HCT116 (cell line): ENCODE data around the gene ZNF274. TPM values are rescaled to one million over a fixed set of nuclear protein-coding genes. Genes with fewer than 3 reads are reported as not detected.

Experiments used
- ATAC-seq: fragments of 200-7000 bp; cut with Tn5 transposase; 2 replicates; pipeline ENCODE4 v1.9.1; 2020; ENCODE audit warnings: mild to moderate bottlenecking, moderate library complexity
- BruUV-seq: library from RNA; stranded (reverse); fragments of 400-500 nt; replicated peaks from 2 replicates; lab custom pipeline; 2021; lab: Mats Ljungman, UMichigan
- CTCF ChIA-PET: fragments of 300-600 bp; sonication (Branson Sonifier 250); formaldehyde crosslinking; loops from one replicate; lab custom pipeline; 2021; ENCODE audit warnings: antibody characterized with exemption; lab: Charles Lee
- POLR2A ChIA-PET: fragments of 300-600, 350-600 bp; sonication (Branson Sonifier 250); formaldehyde crosslinking; loops from one replicate; lab custom pipeline; 2021; ENCODE audit warnings: antibody characterized with exemption; lab: Charles Lee
- RAD21 ChIA-PET, 2 experiments: fragments of 300-600 bp; sonication (Branson Sonifier 250); formaldehyde crosslinking; loops; one replicate each; lab custom pipeline; 2023; ENCODE audit warnings: low total read pairs in 2 of 2; ENCODE audit not compliant: uncharacterized antibody in 2 of 2, unreplicated experiment in 2 of 2, low non-redundant PET in 1 of 2; lab: Charles Lee
- DNase-seq: peaks from one replicate; pipeline ENCODE4 v3.0.0-alpha.2; 2010; ENCODE audit warnings: low read depth, low spot score
- H2AFZ ChIP-seq: fragments of 200-600 bp; shearing (Covaris generic), sonication (generic); 2 replicates; pipeline ENCODE4 v1.6.1; 2017; ENCODE audit warnings: low read depth, mixed run types, mixed read lengths, antibody characterized with exemption, low read length; ENCODE audit not compliant: poor library complexity, severe bottlenecking
- H3K27ac ChIP-seq: 2 replicates; pipeline ENCODE4 v1.5.1; 2012; ENCODE audit warnings: low read depth, low read length
- H3K27me3 ChIP-seq: fragments of 200-600 bp; sonication (generic); 2 replicates; pipeline ENCODE4 v1.6.1; 2016; ENCODE audit warnings: mixed run types, low read length, mixed read lengths; ENCODE audit not compliant: insufficient read depth
- H3K36me3 ChIP-seq, 2 experiments: fragments of 200-500 bp in 1 of 2; fragments of 200-600 bp in 1 of 2; sonication (Bioruptor generic) in 1 of 2; sonication (generic) in 1 of 2; 2 replicates each; pipeline versions ENCODE4 v1.5.1 to v1.6.1; 2014 to 2016; ENCODE audit warnings: low read length in 2 of 2, inconsistent platforms in 1 of 2, mixed read lengths in 1 of 2, mixed run types in 1 of 2; ENCODE audit not compliant: insufficient read depth in 2 of 2, control insufficient read depth in 1 of 2
- H3K4me1 ChIP-seq, 2 experiments: fragments of 200-600 bp in 1 of 2; sonication (generic) in 1 of 2; 2 replicates each; pipeline versions ENCODE4 v1.5.1 to v1.6.1; 2012 to 2017; ENCODE audit warnings: low read length in 2 of 2, inconsistent platforms in 1 of 2, mild to moderate bottlenecking in 1 of 2, mixed read lengths in 1 of 2, mixed run types in 1 of 2, moderate library complexity in 1 of 2; ENCODE audit not compliant: insufficient read depth in 2 of 2, control insufficient read depth in 1 of 2
- H3K4me2 ChIP-seq: fragments of 200-600 bp; sonication (generic); 2 replicates; pipeline ENCODE4 v1.6.1; 2017; ENCODE audit warnings: mixed run types, low read length, mixed read lengths
- H3K4me3 ChIP-seq, 2 experiments: fragments of 200-600 bp in 1 of 2; sonication (generic) in 1 of 2; replicated peaks in 1 of 2; 2 replicates each; pipeline ENCODE4 v1.5.1; 2011 to 2016; ENCODE audit warnings: low read length in 2 of 2, control low read depth in 1 of 2, low read depth in 1 of 2, mild to moderate bottlenecking in 1 of 2, mixed read lengths in 1 of 2, mixed run types in 1 of 2
- H3K79me2 ChIP-seq: fragments of 200-600 bp; sonication (generic); 2 replicates; pipeline ENCODE4 v1.6.1; 2017; ENCODE audit warnings: mild to moderate bottlenecking, mixed run types, low read length, moderate library complexity, mixed read lengths; ENCODE audit not compliant: insufficient read depth
- H3K9ac ChIP-seq: fragments of 200-600 bp; sonication (generic); 2 replicates; pipeline ENCODE4 v1.6.1; 2016; ENCODE audit warnings: low read length, mixed read lengths
- H3K9me2 ChIP-seq: fragments of 200-600 bp; sonication (generic), shearing (Covaris generic); 2 replicates; pipeline ENCODE4 v1.6.1; 2017; ENCODE audit warnings: mixed run types, mild to moderate bottlenecking, moderate library complexity; ENCODE audit not compliant: insufficient read depth
- H3K9me3 ChIP-seq, 2 experiments: fragments of 200-500 bp in 1 of 2; fragments of 200-600 bp in 1 of 2; sonication (Bioruptor generic) in 1 of 2; sonication (generic) in 1 of 2; 2 replicates each; pipeline ENCODE4 v1.6.1; 2014 to 2017; ENCODE audit warnings: low read length in 2 of 2, mixed read lengths in 2 of 2, inconsistent platforms in 1 of 2, low read depth in 1 of 2, mild to moderate bottlenecking in 1 of 2, mixed run types in 1 of 2, moderate library complexity in 1 of 2; ENCODE audit not compliant: control insufficient read depth in 1 of 2, insufficient read depth in 1 of 2
- H4K20me1 ChIP-seq: fragments of 200-600 bp; sonication (generic), shearing (Covaris generic); 2 replicates; pipeline ENCODE4 v1.6.1; 2017; ENCODE audit warnings: mixed run types, mild to moderate bottlenecking, moderate library complexity; ENCODE audit not compliant: insufficient read depth
- CBX3 ChIP-seq: IDR thresholded peaks from 2 replicates; pipeline ENCODE4 v1.6.1; 2012; ENCODE audit warnings: low read depth
- CTCF ChIP-seq, 3 experiments: fragments of 200-600 bp in 1 of 3; sonication (generic) in 1 of 3; IDR thresholded peaks in 2 of 3; conservative IDR thresholded peaks in 1 of 3; 2 replicates each; pipeline ENCODE4 v1.5.1; 2012 to 2017; ENCODE audit warnings: low read depth in 2 of 3, low read length in 2 of 3, antibody characterized with exemption in 1 of 3, borderline replicate concordance in 1 of 3, control low read depth in 1 of 3, mild to moderate bottlenecking in 1 of 3, mixed read lengths in 1 of 3, mixed run types in 1 of 3, moderate library complexity in 1 of 3; ENCODE audit not compliant: insufficient read depth in 1 of 3
- ELF1 ChIP-seq: IDR thresholded peaks from 2 replicates; pipeline ENCODE4 v1.6.1; 2012; ENCODE audit warnings: low read depth, borderline replicate concordance
- FOSL1 ChIP-seq: IDR thresholded peaks from 2 replicates; pipeline ENCODE4 v1.6.1; 2012; ENCODE audit warnings: low read depth
- POLR2A ChIP-seq: IDR thresholded peaks from 2 replicates; pipeline ENCODE4 v1.7.0; 2011; ENCODE audit warnings: borderline replicate concordance; ENCODE audit not compliant: insufficient read depth, insufficient read length; ENCODE audit errors: extremely low read depth
- POLR2AphosphoS5 ChIP-seq: IDR thresholded peaks from 2 replicates; pipeline ENCODE4 v1.6.1; 2011; ENCODE audit warnings: mild to moderate bottlenecking, low read depth, low read length, moderate library complexity
- SIN3A ChIP-seq: IDR thresholded peaks from 2 replicates; pipeline ENCODE4 v1.6.1; 2012; ENCODE audit warnings: low read depth
- SRF ChIP-seq: IDR thresholded peaks from 2 replicates; pipeline ENCODE4 v1.6.1; 2012; ENCODE audit warnings: low read depth
- TCF7L2 ChIP-seq: IDR thresholded peaks from 2 replicates; pipeline ENCODE4 v1.7.0; 2011; ENCODE audit warnings: borderline replicate concordance, inconsistent platforms; ENCODE audit not compliant: insufficient read depth, insufficient read length; ENCODE audit errors: extremely low read depth
- ZFX ChIP-seq: fragments of 450-650 bp; IDR thresholded peaks from 2 replicates; pipeline ENCODE4 v1.6.1; 2017
- ZNF274 ChIP-seq: fragments of 200-500 bp; sonication (Bioruptor generic); IDR thresholded peaks from 2 replicates; pipeline ENCODE4 v1.6.1; 2014; ENCODE audit warnings: mild to moderate bottlenecking, low read depth, low read length, inconsistent platforms
- intact Hi-C: fragments of 100-400 bp; cut with micrococcal nuclease; formaldehyde crosslinking; loops from 2 replicates; pipeline ENCODE4 v1.10.0; 2022
- total RNA-seq: library from RNA; stranded (reverse); gene quantifications from one replicate; pipeline ENCODE4 v1.2.1, GENCODE V29; 2021; ENCODE audit not compliant: unreplicated experiment
- TF ChIP-seq, protein P1 (sequence below): IDR thresholded peaks from 2 replicates; pipeline ENCODE4 v1.6.1; 2011; ENCODE audit warnings: mild to moderate bottlenecking, low read length, moderate library complexity; ENCODE audit not compliant: insufficient replicate concordance; ENCODE audit errors: extremely low read depth

The ZNF274 gene
- total RNA-seq, 1 experiment from 2014 or later = 7.8 TPM

DNA sequence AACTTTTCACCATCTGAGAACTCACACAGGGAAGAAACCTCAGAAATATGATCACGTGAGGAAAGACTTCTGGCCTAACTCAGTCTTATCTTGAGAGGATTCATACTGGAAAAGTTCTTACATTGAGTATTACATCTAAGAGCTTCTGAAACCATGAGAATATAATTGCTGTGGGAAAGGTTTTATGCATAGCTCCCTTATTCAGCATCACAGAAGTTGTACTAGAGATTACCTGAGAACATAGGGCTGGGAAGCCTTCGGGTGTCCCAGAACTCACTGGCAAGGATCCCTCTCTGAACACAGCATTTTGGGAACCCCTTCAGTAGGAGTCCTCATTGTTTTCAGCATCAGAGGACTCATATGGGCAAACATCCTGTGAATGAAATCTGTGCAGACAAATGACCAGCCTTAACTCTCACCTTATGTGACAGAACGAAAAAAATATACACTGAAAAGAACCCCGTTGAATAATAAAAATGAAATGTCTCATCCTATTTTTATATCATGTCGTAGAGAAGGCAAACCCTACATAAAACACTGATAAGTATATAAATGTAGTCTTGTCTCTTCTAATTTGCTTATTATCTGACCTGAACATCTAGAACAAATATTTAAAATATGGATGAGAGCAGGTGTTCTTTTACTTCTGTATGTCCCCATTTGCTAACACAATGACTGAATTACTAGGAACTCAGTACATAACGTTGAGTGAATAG, 14.2 kb downstream of the ZNF274 start:
- TF ChIP-seq ZNF274 (peak; percentile 100), SRF (no peak)

DNA sequence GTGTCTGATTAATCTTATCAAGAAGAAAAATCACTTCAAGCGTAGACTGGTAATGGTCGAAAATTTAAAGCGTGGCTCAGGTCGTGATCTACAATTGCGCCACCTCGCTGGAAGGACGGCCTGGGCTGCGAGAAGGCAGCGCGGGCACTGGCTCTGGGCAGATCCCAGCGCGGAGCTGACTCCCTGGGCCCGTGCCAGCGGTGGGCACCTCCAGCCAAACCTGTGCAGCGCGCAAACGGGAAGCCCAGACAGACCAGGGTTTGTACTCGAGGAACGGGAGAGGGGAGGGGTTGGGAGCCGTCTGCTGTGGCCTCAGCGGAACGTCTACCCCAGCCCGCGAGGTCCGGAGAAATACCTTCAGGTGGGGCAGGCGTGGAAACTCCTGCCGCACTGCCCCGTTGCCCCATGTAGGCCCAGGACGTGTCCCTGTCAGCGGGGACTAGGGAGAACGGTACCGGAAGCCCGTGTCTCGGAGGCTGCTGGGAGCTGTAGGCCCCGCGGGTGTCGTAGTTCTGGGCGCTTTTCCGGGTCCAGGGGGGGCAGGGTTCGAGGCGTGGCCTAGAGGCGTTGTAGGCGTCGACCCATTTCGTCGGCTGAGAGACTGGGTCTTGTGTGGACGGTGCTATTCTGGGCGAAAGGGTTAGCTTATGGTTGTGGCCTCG, 21.1 kb downstream of the ZNF274 start:
- H3K9ac ChIP-seq = no peak overlapping the region
- no peak overlapping the region for H3K4me3 ChIP-seq
- peaks cover 28 to 52% of the 10 kb centered on the region in 2 experiments; a peak in 2 of 4 replicates for H3K9me3 ChIP-seq
- DNase-seq (no peak), ATAC-seq (no peak)
- RAD21 ChIA-PET = no interaction called here
- H3K4me2 ChIP-seq = no peak overlapping the region
- intact Hi-C loops = no loop called here
- H2AFZ ChIP-seq = no peak overlapping the region
- no peaks in the 10 kb centered on the region for H4K20me1 ChIP-seq
- H3K4me1 ChIP-seq = no peaks in the 10 kb centered on the region
- H3K79me2 ChIP-seq = no peaks in the 10 kb centered on the region
- H3K27me3 ChIP-seq = no peaks in the 10 kb centered on the region
- BruUV-seq = no TSS peak
- POLR2A ChIA-PET = interaction anchor here (0.6 kb wide), 1 partner anchor 492 kb away, joined by 3 read pairs; no protein-coding TSS in a partner anchor
- TF ChIP-seq, protein P1, sequence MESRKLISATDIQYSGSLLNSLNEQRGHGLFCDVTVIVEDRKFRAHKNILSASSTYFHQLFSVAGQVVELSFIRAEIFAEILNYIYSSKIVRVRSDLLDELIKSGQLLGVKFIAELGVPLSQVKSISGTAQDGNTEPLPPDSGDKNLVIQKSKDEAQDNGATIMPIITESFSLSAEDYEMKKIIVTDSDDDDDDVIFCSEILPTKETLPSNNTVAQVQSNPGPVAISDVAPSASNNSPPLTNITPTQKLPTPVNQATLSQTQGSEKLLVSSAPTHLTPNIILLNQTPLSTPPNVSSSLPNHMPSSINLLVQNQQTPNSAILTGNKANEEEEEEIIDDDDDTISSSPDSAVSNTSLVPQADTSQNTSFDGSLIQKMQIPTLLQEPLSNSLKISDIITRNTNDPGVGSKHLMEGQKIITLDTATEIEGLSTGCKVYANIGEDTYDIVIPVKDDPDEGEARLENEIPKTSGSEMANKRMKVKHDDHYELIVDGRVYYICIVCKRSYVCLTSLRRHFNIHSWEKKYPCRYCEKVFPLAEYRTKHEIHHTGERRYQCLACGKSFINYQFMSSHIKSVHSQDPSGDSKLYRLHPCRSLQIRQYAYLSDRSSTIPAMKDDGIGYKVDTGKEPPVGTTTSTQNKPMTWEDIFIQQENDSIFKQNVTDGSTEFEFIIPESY = no peak
- TF ChIP-seq ZFX = no peak
- TF ChIP-seq POLR2A = no peak
- TF ChIP-seq POLR2AphosphoS5 = no peak
- TF ChIP-seq ZNF274 = no peak
- no peak for TF ChIP-seq SIN3A
- no peak for TF ChIP-seq CTCF (IDR thresholded peaks at IDR 0.05 in 2 of 3, conservative IDR thresholded peaks at IDR 0.05 in 1 of 3; ENCODE audit: borderline replicate concordance in 1 of 3, insufficient read depth in 1 of 3, low read depth in 2 of 3, low read length in 2 of 3)
- no peak for TF ChIP-seq CBX3
- no peak for TF ChIP-seq FOSL1
- TF ChIP-seq TCF7L2 = no peak
- TF ChIP-seq ELF1 = no peak
- CTCF ChIA-PET = no interaction called here
- 0 out of 4 replicates have a peak, but pooled peaks cover 0 to 7% of the 10 kb centered on the region in 2 experiments for H3K36me3 ChIP-seq
- no peak overlapping the region for H3K27ac ChIP-seq
- no peaks in the 10 kb centered on the region for H3K9me2 ChIP-seq

More for the DNA sequence above, 14.2 kb downstream of the ZNF274 start:
- no peak for ATAC-seq
- peaks cover 41 to 70% of the 10 kb centered on the region in 2 experiments; a peak in 3 of 4 replicates for H3K9me3 ChIP-seq
- H3K9ac ChIP-seq = no peak overlapping the region
- no peak overlapping the region for H3K4me2 ChIP-seq
- no peaks in the 10 kb centered on the region for H4K20me1 ChIP-seq
- ChIA-PET CTCF (no interaction called here), POLR2A (no interaction called here), RAD21 (no interaction called here)
- no peak overlapping the region for H3K4me3 ChIP-seq
- no peaks in the 10 kb centered on the region for H3K79me2 ChIP-seq
- intact Hi-C loops = no loop called here
- H3K9me2 ChIP-seq = no peaks in the 10 kb centered on the region
- H3K27ac ChIP-seq = no peak overlapping the region
- no peak overlapping the region for H2AFZ ChIP-seq
- BruUV-seq = no TSS peak
- no peaks in the 10 kb centered on the region for H3K4me1 ChIP-seq
- no peaks in the 10 kb centered on the region for H3K27me3 ChIP-seq
- no peak for DNase-seq
- peaks cover 0 to 11% of the 10 kb centered on the region in 2 experiments; a peak in 1 of 4 replicates for H3K36me3 ChIP-seq
